ENCODE results near the gene TK2.

GRCh38 chr16:66467611-66468010, 82.3 kb downstream of the TK2 start:
- TF ChIP-seq POLR2A (IDR thresholded peaks at IDR 0.05) (no peak), CTCF (IDR thresholded peaks at IDR 0.05) (no peak)
